ENCODE results near the gene ADAMTS18. TPM values are rescaled to one million over a fixed set of nuclear protein-coding genes. Genes with fewer than 3 reads are reported as not detected.

Gene ADAMTS18
- total and polyA plus RNA-seq, 2 of the 8 experiments (the other 6 are each of a cell fraction or from before 2014, with no cell fraction given): 0.05 to 0.19 TPM

DNA sequence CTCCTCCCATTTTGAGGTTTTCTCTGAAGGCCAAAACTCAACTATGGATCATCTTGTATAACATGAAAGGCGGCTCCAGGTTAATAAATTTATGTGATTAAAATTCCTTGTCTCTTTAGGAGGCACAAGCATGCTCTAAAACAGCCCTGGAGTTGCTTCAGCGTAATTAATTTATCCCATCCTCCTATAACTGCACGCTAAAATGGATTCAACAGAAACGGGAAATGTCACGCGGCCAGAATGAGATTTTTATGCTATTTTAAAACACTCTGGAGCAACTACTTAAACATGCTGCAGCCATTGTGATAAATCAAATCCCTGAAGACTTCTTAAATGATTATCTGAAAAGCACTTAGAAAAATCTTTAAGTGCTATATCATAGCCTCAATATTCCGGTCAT lies 106.6 kb downstream of the ADAMTS18 start:
- FAIRE-seq: no peak
- POLR2A ChIA-PET (ENCODE audit: partially characterized antibody): no interaction called here
- H3K9ac ChIP-seq (replicated peaks in 1 of 4; ENCODE audit: extremely low read depth in 1 of 4, low read depth in 3 of 4, low read length in 3 of 4): no peak overlapping the region
- TF ChIP-seq, protein P1, sequence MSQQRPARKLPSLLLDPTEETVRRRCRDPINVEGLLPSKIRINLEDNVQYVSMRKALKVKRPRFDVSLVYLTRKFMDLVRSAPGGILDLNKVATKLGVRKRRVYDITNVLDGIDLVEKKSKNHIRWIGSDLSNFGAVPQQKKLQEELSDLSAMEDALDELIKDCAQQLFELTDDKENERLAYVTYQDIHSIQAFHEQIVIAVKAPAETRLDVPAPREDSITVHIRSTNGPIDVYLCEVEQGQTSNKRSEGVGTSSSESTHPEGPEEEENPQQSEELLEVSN (IDR thresholded peaks at IDR 0.05): no peak
- TF ChIP-seq, protein P2, sequence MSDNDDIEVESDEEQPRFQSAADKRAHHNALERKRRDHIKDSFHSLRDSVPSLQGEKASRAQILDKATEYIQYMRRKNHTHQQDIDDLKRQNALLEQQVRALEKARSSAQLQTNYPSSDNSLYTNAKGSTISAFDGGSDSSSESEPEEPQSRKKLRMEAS (IDR thresholded peaks at IDR 0.05): no peak
- no peak for TF ChIP-seq NANOG (IDR thresholded peaks at IDR 0.05; ENCODE audit: insufficient read depth, low read depth, low read length, poor library complexity, severe bottlenecking)
- TF ChIP-seq, protein P3, sequence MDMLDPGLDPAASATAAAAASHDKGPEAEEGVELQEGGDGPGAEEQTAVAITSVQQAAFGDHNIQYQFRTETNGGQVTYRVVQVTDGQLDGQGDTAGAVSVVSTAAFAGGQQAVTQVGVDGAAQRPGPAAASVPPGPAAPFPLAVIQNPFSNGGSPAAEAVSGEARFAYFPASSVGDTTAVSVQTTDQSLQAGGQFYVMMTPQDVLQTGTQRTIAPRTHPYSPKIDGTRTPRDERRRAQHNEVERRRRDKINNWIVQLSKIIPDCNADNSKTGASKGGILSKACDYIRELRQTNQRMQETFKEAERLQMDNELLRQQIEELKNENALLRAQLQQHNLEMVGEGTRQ (IDR thresholded peaks at IDR 0.05; ENCODE audit: low read length): no peak
- TF ChIP-seq RAD21 (IDR thresholded peaks at IDR 0.05 in 1 of 2, conservative IDR thresholded peaks at IDR 0.05 in 1 of 2; ENCODE audit: low read depth in 2 of 2, low read length in 2 of 2): no peak
- TF ChIP-seq CBX8 (IDR thresholded peaks at IDR 0.05; ENCODE audit: borderline replicate concordance, low read depth, low read length): no peak
- TF ChIP-seq RNF2 (IDR thresholded peaks at IDR 0.05; ENCODE audit: borderline replicate concordance, low read depth, low read length, missing control alignments, poor library complexity, severe bottlenecking): no peak
- TF ChIP-seq NRF1 (IDR thresholded peaks at IDR 0.05; ENCODE audit: low read depth, low read length): no peak
- TF ChIP-seq KDM4A (IDR thresholded peaks at IDR 0.05; ENCODE audit: low read depth, low read length, severe bottlenecking): no peak
- TF ChIP-seq BRCA1 (IDR thresholded peaks at IDR 0.05; ENCODE audit: low read depth, low read length): no peak
- TF ChIP-seq CTBP2 (IDR thresholded peaks at IDR 0.05; ENCODE audit: borderline replicate concordance, insufficient read depth, insufficient read length, low read length): no peak

More for the DNA sequence above, 106.6 kb downstream of the ADAMTS18 start:
- Histone ChIP-seq H3K4me2 (ENCODE audit: insufficient read depth in 1 of 2, low read depth in 2 of 2, low read length in 2 of 2) (no peak overlapping the region), H3K18ac (ENCODE audit: extremely low read depth, low read length) (no peak overlapping the region), H2BK120ac (replicated peaks; ENCODE audit: low read depth, low read length) (no peak overlapping the region), H3K79me1 (ENCODE audit: low read depth, low read length) (no peaks in the 10 kb centered on the region), H2BK12ac (ENCODE audit: low read depth, low read length) (no peak overlapping the region), H3K36me3 (ENCODE audit: control insufficient read depth in 2 of 4, insufficient read depth in 4 of 4, low read length in 3 of 4) (no peaks in the 10 kb centered on the region), H2BK5ac (ENCODE audit: low read depth, low read length) (no peak overlapping the region), H3K23ac (ENCODE audit: insufficient read length) (no peak overlapping the region), H3K14ac (ENCODE audit: insufficient read length) (no peak overlapping the region), H2AK5ac (ENCODE audit: low read depth, low read length) (no peak overlapping the region), H3K23me2 (ENCODE audit: low read depth, low read length) (no peaks in the 10 kb centered on the region), H2BK15ac (ENCODE audit: low read length) (no peak overlapping the region), H4K5ac (ENCODE audit: insufficient read length, low read depth, low read length) (no peak overlapping the region), H3K79me2 (ENCODE audit: control insufficient read depth in 1 of 2, insufficient read depth in 2 of 2, low read length in 2 of 2) (no peaks in the 10 kb centered on the region), H3K9me3 (ENCODE audit: insufficient read depth in 2 of 2, low read depth in 1 of 2, low read length in 1 of 2) (no peaks in the 10 kb centered on the region), H4K91ac (replicated peaks; ENCODE audit: insufficient read length, low read length) (no peak overlapping the region), H4K8ac (ENCODE audit: extremely low read depth, insufficient read depth, low read length) (no peak overlapping the region), H2AFZ (ENCODE audit: low read length) (no peak overlapping the region), H3K4ac (replicated peaks; ENCODE audit: insufficient read length, low read depth, low read length) (no peak overlapping the region), H3K4me3 (ENCODE audit: extremely low read depth in 1 of 4, insufficient read depth in 2 of 4, low read depth in 3 of 4, low read length in 4 of 4) (no peak overlapping the region), H3K4me1 (replicated peaks in 1 of 4; ENCODE audit: control insufficient read depth in 3 of 4, insufficient read depth in 4 of 4, low read length in 3 of 4) (peaks cover 0 to 7% (median 4%) of the 10 kb centered on the region in 4 experiments; a peak in 2 of 7 replicates), H3K56ac (replicated peaks; ENCODE audit: insufficient read length, low read depth, low read length) (no peak overlapping the region), H3K27ac (ENCODE audit: low read depth, low read length) (no peak overlapping the region), H3K27me3 (replicated peaks in 1 of 4; ENCODE audit: control insufficient read depth in 3 of 4, extremely low read depth in 1 of 4, insufficient read depth in 3 of 4, low read length in 3 of 4) (no peaks in the 10 kb centered on the region), H4K20me1 (replicated peaks in 1 of 2; ENCODE audit: control insufficient read depth in 1 of 2, insufficient read depth in 2 of 2, low read length in 2 of 2) (no peaks in the 10 kb centered on the region), H2BK20ac (ENCODE audit: low read length) (no peak overlapping the region)
- CTCF ChIA-PET (ENCODE audit: partially characterized antibody): no interaction called here
- WGBS, 2 experiments (ENCODE audit: extremely low coverage in 1 of 2, insufficient coverage in 1 of 2, insufficient read length in 1 of 2, insufficient replicate concordance in 2 of 2, low coverage in 1 of 2, low lambda C conversion rate in 2 of 2, missing lambda C conversion rate in 1 of 2): 91% methylated on average over 7 of the region's 7 CpGs; no CpG with 5 or more reads in 1 of the 2 experiments
- no peak for DNase-seq (ENCODE audit: low read depth in 1 of 2, low spot score in 2 of 2)

Measured in H1 (cell line).